Neural progenitor cell (in vitro differentiated cells): ENCODE data around the gene SERPINA9.

Experiments
- EZH2 ChIP-seq: fragments of 200-600 bp; sonication (generic); IDR thresholded peaks from 2 replicates; pipeline ENCODE4 v1.6.1; 2017; ENCODE audit warnings: antibody characterized with exemption, mild to moderate bottlenecking, moderate library complexity
- EZH2phosphoT487 ChIP-seq: fragments of 200-600 bp; sonication (generic); IDR thresholded peaks from 2 replicates; pipeline ENCODE4 v1.6.1; 2017; ENCODE audit warnings: antibody characterized with exemption
- TF ChIP-seq, protein P1 (sequence below): fragments of 200-600 bp; sonication (generic); IDR thresholded peaks from 2 replicates; pipeline ENCODE4 v1.5.1; 2017; ENCODE audit warnings: antibody characterized with exemption, mild to moderate bottlenecking

DNA sequence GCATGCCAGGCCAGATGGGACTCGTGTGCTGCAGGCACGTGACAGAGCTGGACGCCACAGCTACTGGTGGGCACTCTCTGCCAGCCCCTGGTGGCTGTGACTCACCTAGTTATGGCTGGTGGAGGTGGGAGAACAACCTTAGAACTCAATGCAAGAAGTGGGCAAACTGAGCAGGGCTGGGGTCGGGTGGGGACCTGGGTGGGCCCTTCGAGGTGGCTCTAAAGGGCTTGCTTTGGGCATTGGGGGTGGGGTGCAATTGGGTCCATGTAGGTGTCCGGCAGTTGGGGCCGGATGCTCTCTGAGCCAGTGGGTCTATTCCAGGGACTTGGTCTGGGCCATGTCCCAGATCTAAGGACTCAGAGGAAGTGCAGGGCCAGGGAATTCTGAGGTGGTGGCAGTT is 38.4 kb upstream of the SERPINA9 start:
- TF ChIP-seq EZH2 (no peak), EZH2phosphoT487 (no peak)
- TF ChIP-seq, protein P1, sequence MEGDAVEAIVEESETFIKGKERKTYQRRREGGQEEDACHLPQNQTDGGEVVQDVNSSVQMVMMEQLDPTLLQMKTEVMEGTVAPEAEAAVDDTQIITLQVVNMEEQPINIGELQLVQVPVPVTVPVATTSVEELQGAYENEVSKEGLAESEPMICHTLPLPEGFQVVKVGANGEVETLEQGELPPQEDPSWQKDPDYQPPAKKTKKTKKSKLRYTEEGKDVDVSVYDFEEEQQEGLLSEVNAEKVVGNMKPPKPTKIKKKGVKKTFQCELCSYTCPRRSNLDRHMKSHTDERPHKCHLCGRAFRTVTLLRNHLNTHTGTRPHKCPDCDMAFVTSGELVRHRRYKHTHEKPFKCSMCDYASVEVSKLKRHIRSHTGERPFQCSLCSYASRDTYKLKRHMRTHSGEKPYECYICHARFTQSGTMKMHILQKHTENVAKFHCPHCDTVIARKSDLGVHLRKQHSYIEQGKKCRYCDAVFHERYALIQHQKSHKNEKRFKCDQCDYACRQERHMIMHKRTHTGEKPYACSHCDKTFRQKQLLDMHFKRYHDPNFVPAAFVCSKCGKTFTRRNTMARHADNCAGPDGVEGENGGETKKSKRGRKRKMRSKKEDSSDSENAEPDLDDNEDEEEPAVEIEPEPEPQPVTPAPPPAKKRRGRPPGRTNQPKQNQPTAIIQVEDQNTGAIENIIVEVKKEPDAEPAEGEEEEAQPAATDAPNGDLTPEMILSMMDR, result no peak
